CD14-positive monocyte (primary cell): ENCODE results near the gene PCCA. TPM values are rescaled to one million over a fixed set of nuclear protein-coding genes. Genes with fewer than 3 reads are reported as not detected.

Source experiments
- DNase-seq, 3 donors: peaks; one replicate each; pipeline ENCODE4 v3.0.0-alpha.2; 2011 to 2022
- H2AFZ ChIP-seq: 2 replicates; pipeline ENCODE4 v1.6.0; 2012; ENCODE audit warnings: mild to moderate bottlenecking, low read depth, low read length, inconsistent platforms; ENCODE audit not compliant: insufficient read depth, poor library complexity, severe bottlenecking
- H3K27ac ChIP-seq, 2 donors: 1 replicate in 1 of 2; 2 replicates in 1 of 2; pipeline ENCODE4 v1.5.1; 2012 to 2013; ENCODE audit warnings: low read length in 2 of 2, control low read depth in 1 of 2, inconsistent platforms in 1 of 2, low read depth in 1 of 2, mild to moderate bottlenecking in 1 of 2
- H3K27me3 ChIP-seq, 2 donors: one replicate each; pipeline versions ENCODE4 v1.6.0 to v1.6.1; 2011 to 2013; ENCODE audit warnings: low read length in 2 of 2; ENCODE audit not compliant: control insufficient read depth in 2 of 2, insufficient read depth in 2 of 2
- H3K36me3 ChIP-seq, 2 donors: replicated peaks in 1 of 2; 1 replicate in 1 of 2; 2 replicates in 1 of 2; pipeline versions ENCODE4 v1.5.1 to v1.6.1; 2012 to 2013; ENCODE audit warnings: low read length in 2 of 2, control low read depth in 1 of 2, inconsistent platforms in 1 of 2, mild to moderate bottlenecking in 1 of 2; ENCODE audit not compliant: insufficient read depth in 2 of 2, control insufficient read depth in 1 of 2
- H3K4me1 ChIP-seq, 2 donors: 1 replicate in 1 of 2; 2 replicates in 1 of 2; pipeline versions ENCODE4 v1.5.1 to v1.6.1; 2012 to 2013; ENCODE audit warnings: low read length in 2 of 2, control low read depth in 1 of 2, inconsistent platforms in 1 of 2, mild to moderate bottlenecking in 1 of 2, moderate library complexity in 1 of 2; ENCODE audit not compliant: insufficient read depth in 2 of 2, control insufficient read depth in 1 of 2
- H3K4me2 ChIP-seq: replicated peaks from 2 replicates; pipeline ENCODE3; 2012; ENCODE audit warnings: low read length, moderate library complexity, mild to moderate bottlenecking; ENCODE audit not compliant: poor library complexity, severe bottlenecking; ENCODE audit errors: extremely low read depth
- H3K4me3 ChIP-seq, 3 experiments: fragments of 200-600 bp in 1 of 3; sonication (generic) in 1 of 3; replicated peaks in 1 of 3; 1 replicate in 2 of 3; 2 replicates in 1 of 3; pipeline ENCODE4 v1.5.1; 2011 to 2013; ENCODE audit warnings: low read length in 3 of 3, mild to moderate bottlenecking in 3 of 3, control low read depth in 2 of 3, low read depth in 2 of 3, inconsistent platforms in 1 of 3, moderate library complexity in 1 of 3
- H3K79me2 ChIP-seq: 2 replicates; pipeline ENCODE4 v1.6.0; 2012; ENCODE audit warnings: mild to moderate bottlenecking, control low read depth, inconsistent platforms, low read length, moderate library complexity; ENCODE audit not compliant: insufficient read depth
- H3K9ac ChIP-seq: 2 replicates; pipeline ENCODE4 v1.6.0; 2017; ENCODE audit warnings: low read length, mild to moderate bottlenecking; ENCODE audit not compliant: insufficient read depth, poor library complexity, severe bottlenecking
- H3K9me3 ChIP-seq, 2 donors: replicated peaks in 1 of 2; 1 replicate in 1 of 2; 2 replicates in 1 of 2; pipeline versions ENCODE4 v1.5.1 to v1.6.1; 2012 to 2013; ENCODE audit warnings: low read length in 2 of 2, control low read depth in 1 of 2; ENCODE audit not compliant: control insufficient read depth in 1 of 2, insufficient read depth in 1 of 2
- H4K20me1 ChIP-seq: 2 replicates; pipeline ENCODE4 v1.6.0; 2012; ENCODE audit warnings: mild to moderate bottlenecking, low read length, control low read depth, moderate library complexity; ENCODE audit not compliant: insufficient read depth
- H3K27ac Mint-ChIP-seq, 7 donors: one replicate each; pipeline ENCODE4 v1.8.0; 2020; ENCODE audit warnings: mild to moderate bottlenecking in 7 of 7, mixed read lengths in 7 of 7, moderate library complexity in 6 of 7, inconsistent platforms in 2 of 7
- H3K27me3 Mint-ChIP-seq, 3 donors: one replicate each; pipeline ENCODE4 v1.8.0; 2021 to 2022; ENCODE audit warnings: low read depth in 3 of 3, mild to moderate bottlenecking in 3 of 3, mixed read lengths in 3 of 3, moderate library complexity in 3 of 3, inconsistent platforms in 1 of 3
- H3K36me3 Mint-ChIP-seq, 2 donors: one replicate each; pipeline ENCODE4 v1.8.0; 2020; ENCODE audit warnings: mixed read lengths in 2 of 2, inconsistent platforms in 1 of 2, mild to moderate bottlenecking in 1 of 2
- H3K4me1 Mint-ChIP-seq: one replicate; pipeline ENCODE4 v1.8.0; 2020; ENCODE audit warnings: mild to moderate bottlenecking, mixed read lengths
- H3K4me3 Mint-ChIP-seq, 2 donors: one replicate each; pipeline ENCODE4 v1.8.0; 2020; ENCODE audit warnings: mild to moderate bottlenecking in 2 of 2, mixed read lengths in 2 of 2, moderate library complexity in 1 of 2
- H3K9me3 Mint-ChIP-seq, 7 donors: one replicate each; pipeline ENCODE4 v1.8.0; 2020 to 2022; ENCODE audit warnings: mixed read lengths in 7 of 7, mild to moderate bottlenecking in 6 of 7, moderate library complexity in 6 of 7, inconsistent platforms in 2 of 7
- CTCF ChIP-seq: fragments of 200-600 bp; IDR thresholded peaks from one replicate; pipeline ENCODE4 v1.8.0; 2022; ENCODE audit warnings: antibody characterized with exemption, mild to moderate bottlenecking
- WGBS: methylation state at CpG from one replicate; pipeline ENCODE4 v1.1.5; 2013; ENCODE audit warnings: missing lambda C conversion rate; ENCODE audit not compliant: insufficient coverage; 5-methylcytosine and 5-hydroxymethylcytosine counted together
- intact Hi-C, 2 donors: fragments of 100-400 bp; cut with micrococcal nuclease; formaldehyde crosslinking; loops; one replicate each; pipeline versions ENCODE4 v1.15.0 to v1.15.1; 2023
- polyA plus RNA-seq, 3 donors: library from polyadenylated mRNA; depleted of rRNA in 1 of 3; unstranded in 2 of 3; stranded (reverse) in 1 of 3; fragments of 300-500 nt in 2 of 3; fragments of >200 nt in 1 of 3; fragmentation: Illumina TruSeq in 2 of 3; gene quantifications; 1 replicate in 2 of 3; 2 replicates in 1 of 3; pipeline ENCODE4 v1.2.3, GENCODE V29; 2012 to 2021

Gene PCCA
- polyA plus RNA-seq, 3 donors: 4.4 to 13.5 (median 11.9) TPM

GRCh38 chr13:100395698-100396373, 306.9 kb downstream of the PCCA start:
- no peaks in the 10 kb centered on the region for H3K36me3 ChIP-seq
- TF ChIP-seq CTCF: no peak
- Mint-ChIP-seq H3K9me3 (peaks cover 0 to 3% (median 2%) of the 10 kb centered on the region in 7 donors), H3K36me3 (peaks cover 0 to 5% of the 10 kb centered on the region in 2 donors), H3K27me3 (peaks cover 0 to 2% (median 0%) of the 10 kb centered on the region in 3 donors), H3K4me3 (no peak overlapping the region), H3K27ac (no peak overlapping the region), H3K4me1 (peaks cover 11% of the 10 kb centered on the region)
- DNase-seq: no peak
- H3K9me3 ChIP-seq: no peaks in the 10 kb centered on the region
- no peaks in the 10 kb centered on the region for H3K79me2 ChIP-seq
- H3K27ac ChIP-seq: no peak overlapping the region
- no peak overlapping the region for H3K4me3 ChIP-seq
- peaks cover 12 to 20% of the 10 kb centered on the region in 2 donors for H3K4me1 ChIP-seq
- H3K4me2 ChIP-seq: no peak overlapping the region
- no peaks in the 10 kb centered on the region for H3K27me3 ChIP-seq
- WGBS: 100% methylated on average over 1 of the region's 4 CpGs
- no peaks in the 10 kb centered on the region for H4K20me1 ChIP-seq
- no peak overlapping the region for H2AFZ ChIP-seq
- intact Hi-C loops: no loop called here
- no peak overlapping the region for H3K9ac ChIP-seq

GRCh38 chr13:100396776-100397175, 307.9 kb downstream of the PCCA start:
- H3K27me3 ChIP-seq: no peaks in the 10 kb centered on the region
- no peak overlapping the region for H2AFZ ChIP-seq
- no peak for DNase-seq
- 100% methylated on average over 4 of the region's 6 CpGs for WGBS
- peaks cover 0 to 5% of the 10 kb centered on the region in 2 donors for H3K36me3 Mint-ChIP-seq
- H3K9me3 ChIP-seq: no peaks in the 10 kb centered on the region
- H3K36me3 ChIP-seq: no peaks in the 10 kb centered on the region
- TF ChIP-seq CTCF: no peak
- peaks cover 0 to 10% (median 2%) of the 10 kb centered on the region in 7 donors for H3K9me3 Mint-ChIP-seq
- no peak overlapping the region for H3K4me2 ChIP-seq
- no peak overlapping the region for H3K27ac ChIP-seq
- H3K79me2 ChIP-seq: no peaks in the 10 kb centered on the region
- peaks cover 0 to 2% (median 0%) of the 10 kb centered on the region in 3 donors for H3K27me3 Mint-ChIP-seq
- no peak overlapping the region for H3K9ac ChIP-seq
- peaks cover 12 to 19% of the 10 kb centered on the region in 2 donors for H3K4me1 ChIP-seq
- H3K4me3 Mint-ChIP-seq: no peak overlapping the region
- H3K4me3 ChIP-seq: no peak overlapping the region
- intact Hi-C loops: no loop called here
- H3K27ac Mint-ChIP-seq: peak overlapping the region in 1 of 7 donors; percentile 2
- H3K4me1 Mint-ChIP-seq: peaks cover 11% of the 10 kb centered on the region
- H4K20me1 ChIP-seq: no peaks in the 10 kb centered on the region
